NCI-H446 (cell line): ENCODE results near the gene CCDC134.

Experiments used
- DNase-seq, 2 experiments: peaks; one replicate each; lab custom pipeline; 2025; lab: John Stamatoyannopoulos, UW

The CCDC134 gene

GRCh38 chr22:41787331-41787730 lies 13.1 kb upstream of the CCDC134 start:
- no peak for DNase-seq

- no peak for DNase-seq
Measured at GRCh38 chr22:41793871-41794270, 6.6 kb upstream of the CCDC134 start.

- no peak for DNase-seq
Measured at GRCh38 chr22:41798736-41799135, 1.7 kb upstream of the CCDC134 start.

- no peak for DNase-seq
Measured at GRCh38 chr22:41799486-41800347, 762 bp upstream of the CCDC134 start.

- no peak for DNase-seq
Measured at GRCh38 chr22:41801147-41801819, 804 bp downstream of the CCDC134 start.

- no peak for DNase-seq
Measured at GRCh38 chr22:41801886-41802285, 1.4 kb downstream of the CCDC134 start.

GRCh38 chr22:41805639-41806038 lies 5.2 kb downstream of the CCDC134 start:
- DNase-seq, result no peak

- DNase-seq, result no peak
Measured at GRCh38 chr22:41808400-41808799, 7.9 kb downstream of the CCDC134 start.

GRCh38 chr22:41810022-41810421 lies 9.5 kb downstream of the CCDC134 start:
- no peak for DNase-seq

- no peak for DNase-seq
Measured at GRCh38 chr22:41812805-41813545, 12.5 kb downstream of the CCDC134 start.

- no peak for DNase-seq
Measured at GRCh38 chr22:41813726-41814410, 13.4 kb downstream of the CCDC134 start.

GRCh38 chr22:41815716-41816115 lies 15.2 kb downstream of the CCDC134 start:
- no peak for DNase-seq

- no peak for DNase-seq
Measured at GRCh38 chr22:41816241-41816640, 15.8 kb downstream of the CCDC134 start.

- DNase-seq, result no peak
Measured at GRCh38 chr22:41816871-41817270, 16.4 kb downstream of the CCDC134 start.

GRCh38 chr22:41818011-41818410 lies 17.5 kb downstream of the CCDC134 start:
- DNase-seq, result no peak

- no peak for DNase-seq
Measured at GRCh38 chr22:41818596-41818995, 18.1 kb downstream of the CCDC134 start.

GRCh38 chr22:41819257-41819656 lies 18.8 kb downstream of the CCDC134 start:
- DNase-seq, result no peak

GRCh38 chr22:41820447-41820846 lies 20.0 kb downstream of the CCDC134 start:
- no peak for DNase-seq

GRCh38 chr22:41821471-41822316 lies 21.2 kb downstream of the CCDC134 start:
- DNase-seq, result no peak

GRCh38 chr22:41822317-41823057 lies 22.0 kb downstream of the CCDC134 start:
- DNase-seq, result peak in 1 of 2 experiments; percentile 17
